Islet of Langerhans (tissue), 1 donor: Measurements from ENCODE around the gene LRRC45.

Experiments
- FAIRE-seq: peaks from one replicate; lab custom pipeline; 2011; peaks lifted over from hg19 to GRCh38; lab: Jason Lieb, UNC

The LRRC45 gene

GRCh38 chr17:81994593-81995462 lies 28.3 kb upstream of the LRRC45 start:
- no peak for FAIRE-seq

- FAIRE-seq: no peak
Observed at GRCh38 chr17:81995463-81996231, 27.5 kb upstream of the LRRC45 start.

GRCh38 chr17:81996232-81996756 lies 26.8 kb upstream of the LRRC45 start:
- no peak for FAIRE-seq

- FAIRE-seq: no peak
Observed at GRCh38 chr17:81996757-81997441, 26.2 kb upstream of the LRRC45 start.

- FAIRE-seq: no peak
Observed at GRCh38 chr17:81998212-81998611, 24.9 kb upstream of the LRRC45 start.

GRCh38 chr17:81998691-81999438 lies 24.2 kb upstream of the LRRC45 start:
- FAIRE-seq: no peak

GRCh38 chr17:81999587-81999975 lies 23.5 kb upstream of the LRRC45 start:
- no peak for FAIRE-seq

GRCh38 chr17:81999976-82000802 lies 22.9 kb upstream of the LRRC45 start:
- no peak for FAIRE-seq

GRCh38 chr17:82000803-82001570 lies 22.1 kb upstream of the LRRC45 start:
- no peak for FAIRE-seq

- FAIRE-seq: no peak
Observed at GRCh38 chr17:82001571-82002056, 21.5 kb upstream of the LRRC45 start.

GRCh38 chr17:82003411-82004381 lies 19.4 kb upstream of the LRRC45 start:
- no peak for FAIRE-seq

- no peak for FAIRE-seq
Observed at GRCh38 chr17:82004517-82005455, 18.3 kb upstream of the LRRC45 start.

- FAIRE-seq: no peak
Observed at GRCh38 chr17:82005701-82006348, 17.3 kb upstream of the LRRC45 start.

- no peak for FAIRE-seq
Observed at GRCh38 chr17:82006468-82007227, 16.5 kb upstream of the LRRC45 start.

- no peak for FAIRE-seq
Observed at GRCh38 chr17:82007228-82007494, 15.9 kb upstream of the LRRC45 start.

- no peak for FAIRE-seq
Observed at GRCh38 chr17:82007495-82008257, 15.4 kb upstream of the LRRC45 start.
